Lung (tissue), 16 donors: Measurements from ENCODE around the gene SLC4A9. TPM values are rescaled to one million over a fixed set of nuclear protein-coding genes. Genes with fewer than 3 reads are reported as not detected.

Experiments
- ATAC-seq: fragments of 200-7000 bp; cut with Tn5 transposase; one replicate; pipeline ENCODE4 v1.9.1; 2020; ENCODE audit warnings: moderate number of reproducible peaks; ENCODE audit not compliant: insufficient read depth, low FRiP score
- DNase-seq, 3 donors: peaks; one replicate each; pipeline ENCODE4 v3.0.0-alpha.2; 2013 to 2017
- H3K27ac ChIP-seq, 2 donors: one replicate each; pipeline ENCODE4 v1.5.1; 2013; ENCODE audit warnings: mild to moderate bottlenecking in 2 of 2, moderate library complexity in 2 of 2, control low read depth in 1 of 2, inconsistent platforms in 1 of 2, low read depth in 1 of 2, low read length in 1 of 2
- H3K27me3 ChIP-seq, 3 donors: one replicate each; pipeline ENCODE4 v1.5.1; 2013; ENCODE audit warnings: low read length in 2 of 3; ENCODE audit not compliant: control insufficient read depth in 3 of 3, insufficient read depth in 3 of 3
- H3K36me3 ChIP-seq, 4 donors: one replicate each; pipeline ENCODE4 v1.5.1; 2013; ENCODE audit warnings: low read length in 4 of 4, mild to moderate bottlenecking in 1 of 4, moderate library complexity in 1 of 4; ENCODE audit not compliant: control insufficient read depth in 4 of 4, insufficient read depth in 4 of 4
- H3K4me1 ChIP-seq, 5 donors: one replicate each; pipeline ENCODE4 v1.5.1; 2013; ENCODE audit warnings: low read length in 5 of 5, mild to moderate bottlenecking in 2 of 5, moderate library complexity in 1 of 5; ENCODE audit not compliant: control insufficient read depth in 5 of 5, insufficient read depth in 5 of 5
- H3K4me3 ChIP-seq: one replicate; pipeline ENCODE4 v1.5.1; 2013; ENCODE audit warnings: mild to moderate bottlenecking, control low read depth, moderate library complexity
- H3K9ac ChIP-seq, 2 donors: one replicate each; pipeline ENCODE4 v1.5.1; 2013; ENCODE audit warnings: low read length in 2 of 2, control low read depth in 1 of 2; ENCODE audit not compliant: insufficient read depth in 1 of 2
- H3K9me3 ChIP-seq, 4 donors: one replicate each; pipeline ENCODE4 v1.5.1; 2013; ENCODE audit warnings: low read length in 3 of 4, mild to moderate bottlenecking in 1 of 4, moderate library complexity in 1 of 4; ENCODE audit not compliant: control insufficient read depth in 4 of 4, insufficient read depth in 3 of 4
- WGBS, 2 donors: extraction: QIAGEN DNeasy Blood & Tissue Kit; methylation state at CpG; one replicate each; pipeline ENCODE4 v1.1.7; 2013; 5-methylcytosine and 5-hydroxymethylcytosine counted together
- long read RNA-seq, 5 donors: transcript quantifications; one replicate each; lab custom pipeline, GENCODE V29; 2026
- polyA plus RNA-seq, 2 donors: library from polyadenylated mRNA; stranded (reverse); fragments of 200-250 nt; gene quantifications; one replicate each; pipeline ENCODE4 v1.2.1, GENCODE V29; 2013
- total RNA-seq, 2 donors: library from RNA; depleted of rRNA in 1 of 2; stranded (reverse); fragments of >200 nt in 1 of 2; gene quantifications; one replicate each; pipeline ENCODE4 v1.2.1, GENCODE V29; 2014 to 2021
- TF ChIP-seq, protein P1 (sequence below): IDR thresholded peaks from 2 replicates; pipeline ENCODE4 v1.5.1; 2012; ENCODE audit warnings: mild to moderate bottlenecking; ENCODE audit errors: control extremely low read depth, extremely low read depth
- donor health status: control.
- donor health status: control.
- donor health status: Bipolar disorder and iron deficiency.
- donor health status: healthy.
- donor health status: DM: yes; HTN: yes; CAD: no.

The SLC4A9 gene, protein sequence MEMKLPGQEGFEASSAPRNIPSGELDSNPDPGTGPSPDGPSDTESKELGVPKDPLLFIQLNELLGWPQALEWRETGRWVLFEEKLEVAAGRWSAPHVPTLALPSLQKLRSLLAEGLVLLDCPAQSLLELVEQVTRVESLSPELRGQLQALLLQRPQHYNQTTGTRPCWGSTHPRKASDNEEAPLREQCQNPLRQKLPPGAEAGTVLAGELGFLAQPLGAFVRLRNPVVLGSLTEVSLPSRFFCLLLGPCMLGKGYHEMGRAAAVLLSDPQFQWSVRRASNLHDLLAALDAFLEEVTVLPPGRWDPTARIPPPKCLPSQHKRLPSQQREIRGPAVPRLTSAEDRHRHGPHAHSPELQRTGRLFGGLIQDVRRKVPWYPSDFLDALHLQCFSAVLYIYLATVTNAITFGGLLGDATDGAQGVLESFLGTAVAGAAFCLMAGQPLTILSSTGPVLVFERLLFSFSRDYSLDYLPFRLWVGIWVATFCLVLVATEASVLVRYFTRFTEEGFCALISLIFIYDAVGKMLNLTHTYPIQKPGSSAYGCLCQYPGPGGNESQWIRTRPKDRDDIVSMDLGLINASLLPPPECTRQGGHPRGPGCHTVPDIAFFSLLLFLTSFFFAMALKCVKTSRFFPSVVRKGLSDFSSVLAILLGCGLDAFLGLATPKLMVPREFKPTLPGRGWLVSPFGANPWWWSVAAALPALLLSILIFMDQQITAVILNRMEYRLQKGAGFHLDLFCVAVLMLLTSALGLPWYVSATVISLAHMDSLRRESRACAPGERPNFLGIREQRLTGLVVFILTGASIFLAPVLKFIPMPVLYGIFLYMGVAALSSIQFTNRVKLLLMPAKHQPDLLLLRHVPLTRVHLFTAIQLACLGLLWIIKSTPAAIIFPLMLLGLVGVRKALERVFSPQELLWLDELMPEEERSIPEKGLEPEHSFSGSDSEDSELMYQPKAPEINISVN
- under 1 TPM; 0.11 to 0.18 TPM for total RNA-seq
- under 1 TPM; 0.05 to 0.06 TPM for polyA plus RNA-seq
- long read RNA-seq, donor 1, result 0 reads
- long read RNA-seq, donor 2, result 0 reads
- long read RNA-seq, donor 3, result 0 reads
- long read RNA-seq, donor 4, result 0 reads
- long read RNA-seq, donor 5, result 0 reads

DNA sequence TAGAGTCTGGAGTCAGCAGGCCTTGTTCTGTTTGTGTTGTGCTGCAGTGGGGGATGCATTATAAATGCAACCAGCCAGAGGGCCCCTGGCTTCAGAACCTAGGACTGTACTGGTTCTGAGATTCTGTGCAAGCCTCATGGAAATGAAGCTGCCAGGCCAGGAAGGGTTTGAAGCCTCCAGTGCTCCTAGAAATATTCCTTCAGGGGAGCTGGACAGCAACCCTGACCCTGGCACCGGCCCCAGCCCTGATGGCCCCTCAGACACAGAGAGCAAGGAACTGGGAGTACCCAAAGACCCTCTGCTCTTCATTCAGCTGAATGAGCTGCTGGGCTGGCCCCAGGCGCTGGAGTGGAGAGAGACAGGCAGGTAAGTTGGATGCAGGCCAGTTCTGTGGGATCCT is at the start of gene SLC4A9:
TSS of gene SLC4A9 (plus strand) at position 94 of the 400 bp plus-strand sequence. CDS start at position 137, 43 bp downstream.
- no peaks in the 10 kb centered on the region for H3K36me3 ChIP-seq
- TF ChIP-seq, protein P1, sequence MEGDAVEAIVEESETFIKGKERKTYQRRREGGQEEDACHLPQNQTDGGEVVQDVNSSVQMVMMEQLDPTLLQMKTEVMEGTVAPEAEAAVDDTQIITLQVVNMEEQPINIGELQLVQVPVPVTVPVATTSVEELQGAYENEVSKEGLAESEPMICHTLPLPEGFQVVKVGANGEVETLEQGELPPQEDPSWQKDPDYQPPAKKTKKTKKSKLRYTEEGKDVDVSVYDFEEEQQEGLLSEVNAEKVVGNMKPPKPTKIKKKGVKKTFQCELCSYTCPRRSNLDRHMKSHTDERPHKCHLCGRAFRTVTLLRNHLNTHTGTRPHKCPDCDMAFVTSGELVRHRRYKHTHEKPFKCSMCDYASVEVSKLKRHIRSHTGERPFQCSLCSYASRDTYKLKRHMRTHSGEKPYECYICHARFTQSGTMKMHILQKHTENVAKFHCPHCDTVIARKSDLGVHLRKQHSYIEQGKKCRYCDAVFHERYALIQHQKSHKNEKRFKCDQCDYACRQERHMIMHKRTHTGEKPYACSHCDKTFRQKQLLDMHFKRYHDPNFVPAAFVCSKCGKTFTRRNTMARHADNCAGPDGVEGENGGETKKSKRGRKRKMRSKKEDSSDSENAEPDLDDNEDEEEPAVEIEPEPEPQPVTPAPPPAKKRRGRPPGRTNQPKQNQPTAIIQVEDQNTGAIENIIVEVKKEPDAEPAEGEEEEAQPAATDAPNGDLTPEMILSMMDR, result no peak
- H3K9me3 ChIP-seq, result no peaks in the 10 kb centered on the region
- no peak for ATAC-seq
- H3K27ac ChIP-seq, result no peak within 1 kb of the TSS
- peaks cover 0 to 6% (median 0%) of the 10 kb centered on the region in 5 donors for H3K4me1 ChIP-seq
- WGBS, 2 donors, result 88 to 94% methylated on average over 2 of the region's 2 CpGs
- H3K4me3 ChIP-seq, result no peak within 1 kb of the TSS
- H3K9ac ChIP-seq, result no peak within 1 kb of the TSS
- no peaks in the 10 kb centered on the region for H3K27me3 ChIP-seq
- no peak for DNase-seq

DNA sequence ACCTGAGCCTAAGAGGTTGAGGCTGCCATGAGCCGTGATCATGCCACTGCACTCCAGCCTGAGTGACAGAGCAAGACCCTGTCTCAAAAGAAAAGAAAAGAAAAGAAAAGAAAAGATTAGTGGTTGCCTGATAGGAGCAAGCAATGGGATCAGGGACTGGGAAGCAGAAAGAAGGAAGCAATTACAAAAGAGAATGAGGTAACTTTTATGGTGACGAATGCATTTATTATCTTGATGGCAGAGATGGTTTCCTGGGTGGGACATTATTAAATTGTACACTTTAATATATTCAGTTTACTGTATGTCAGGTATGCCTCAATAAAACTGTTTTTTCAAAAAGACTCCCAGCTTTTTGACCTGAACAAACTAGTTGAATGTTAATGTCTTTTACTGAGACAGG is 49.6 kb upstream of the SLC4A9 start:
- H3K27ac ChIP-seq, result no peak overlapping the region
- H3K9ac ChIP-seq, result no peak overlapping the region
- H3K36me3 ChIP-seq, result no peaks in the 10 kb centered on the region
- DNase-seq, result no peak
- 52 to 71% methylated on average over 2 of the region's 2 CpGs for WGBS, 2 donors
- no peak overlapping the region for H3K4me3 ChIP-seq
- no peak for ATAC-seq
- TF ChIP-seq, protein P1, result no peak
- peaks cover 0 to 2% (median 0%) of the 10 kb centered on the region in 3 donors for H3K27me3 ChIP-seq
- H3K9me3 ChIP-seq, result no peaks in the 10 kb centered on the region
- peaks cover 0 to 15% (median 0%) of the 10 kb centered on the region in 5 donors for H3K4me1 ChIP-seq

DNA sequence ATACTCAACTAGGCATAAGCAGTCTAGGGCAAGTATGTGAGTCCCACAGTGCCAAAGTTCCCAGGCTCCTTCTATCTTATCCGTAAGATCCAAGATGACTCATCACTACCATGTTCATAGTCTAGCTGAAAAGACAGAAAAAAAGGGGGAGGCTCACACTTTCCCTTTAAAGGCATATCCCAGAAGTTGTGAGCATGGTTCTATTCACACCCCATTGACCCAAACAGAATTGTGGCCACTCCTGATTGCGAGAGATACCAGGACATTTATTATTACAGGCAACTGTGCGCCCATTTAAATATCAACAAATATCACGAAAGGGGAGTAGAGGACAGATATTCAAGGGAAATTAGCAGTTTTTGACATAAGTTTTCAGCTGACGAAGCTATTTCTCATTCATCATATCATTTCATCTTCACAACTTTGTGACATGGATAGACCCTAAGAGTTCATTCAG is 49.0 kb upstream of the SLC4A9 start:
- no peaks in the 10 kb centered on the region for H3K9me3 ChIP-seq
- 88 to 89% methylated on average over 5 of the region's 5 CpGs for WGBS, 2 donors
- DNase-seq (no peak), ATAC-seq (peak; percentile 12)
- no peak overlapping the region for H3K27ac ChIP-seq
- H3K4me1 ChIP-seq, result peaks cover 0 to 15% (median 0%) of the 10 kb centered on the region in 5 donors
- peaks cover 0 to 2% (median 0%) of the 10 kb centered on the region in 3 donors for H3K27me3 ChIP-seq
- H3K36me3 ChIP-seq, result no peaks in the 10 kb centered on the region
- no peak overlapping the region for H3K4me3 ChIP-seq
- no peak overlapping the region for H3K9ac ChIP-seq
- TF ChIP-seq, protein P1, result no peak
